GM10847 (cell line): ENCODE results near the gene ASTN2.

Source experiments
- POLR2A ChIP-seq: IDR thresholded peaks from 2 replicates; pipeline ENCODE4 v1.6.1; 2011; ENCODE audit not compliant: insufficient read length; ENCODE audit errors: extremely low read depth

Gene ASTN2

DNA sequence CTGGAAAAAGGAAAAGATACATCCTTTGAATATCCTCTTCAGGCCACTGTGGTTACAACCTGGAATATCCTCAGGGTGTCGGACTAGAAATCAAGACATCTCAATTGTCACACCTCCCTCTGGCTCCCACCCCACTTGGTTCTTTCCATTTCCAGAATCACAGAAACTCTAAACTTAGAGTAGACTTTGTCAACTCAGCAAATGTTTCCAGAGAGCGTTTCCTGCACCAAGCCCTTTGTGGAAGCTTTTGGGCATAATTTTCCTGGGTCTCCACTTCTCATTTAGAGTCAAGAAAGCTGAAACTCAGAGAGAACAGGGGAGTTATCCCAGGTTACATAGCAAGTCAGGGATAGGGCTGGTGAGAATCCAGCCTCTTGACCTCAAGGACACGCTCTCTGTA is 108.8 kb downstream of the ASTN2 start:
- TF ChIP-seq POLR2A: no peak

DNA sequence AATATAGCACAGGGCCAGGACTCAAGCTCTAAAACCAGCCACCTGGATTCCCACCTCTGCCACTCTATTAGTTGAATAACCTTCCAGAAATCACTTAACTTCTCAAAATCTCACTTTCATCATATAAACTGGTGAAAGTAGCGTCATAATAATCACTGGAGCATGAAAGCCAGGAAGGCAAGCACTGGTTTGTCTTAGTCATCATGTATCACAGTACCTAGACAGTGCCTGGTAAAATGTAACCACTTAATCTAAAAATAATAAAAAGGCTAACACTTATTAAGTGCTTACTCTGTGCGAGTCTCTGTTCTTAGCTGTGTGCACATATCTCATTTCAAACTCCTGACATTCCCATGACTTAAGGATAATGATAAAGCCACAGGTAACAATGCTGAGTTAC is 109.4 kb downstream of the ASTN2 start:
- TF ChIP-seq POLR2A: no peak

DNA sequence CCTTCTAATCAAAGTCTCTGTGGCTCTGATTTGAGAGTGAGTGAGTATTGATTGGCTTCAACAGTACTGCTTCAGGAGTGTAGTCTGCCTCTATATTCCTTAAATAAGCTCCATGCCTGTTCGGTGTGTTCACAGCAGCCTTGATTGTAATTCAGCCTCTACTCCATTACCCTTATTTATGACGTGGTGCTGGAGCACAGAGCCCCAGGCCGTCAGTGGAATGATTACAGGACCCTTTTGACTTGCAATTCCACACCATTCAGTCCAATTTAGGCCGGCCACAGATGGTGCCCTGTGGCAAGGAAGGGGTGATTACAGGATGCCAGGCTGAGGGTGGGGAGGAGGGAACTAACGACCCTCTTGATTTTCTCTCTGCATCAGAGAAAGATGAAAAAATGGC is 110.3 kb downstream of the ASTN2 start:
- no peak for TF ChIP-seq POLR2A

DNA sequence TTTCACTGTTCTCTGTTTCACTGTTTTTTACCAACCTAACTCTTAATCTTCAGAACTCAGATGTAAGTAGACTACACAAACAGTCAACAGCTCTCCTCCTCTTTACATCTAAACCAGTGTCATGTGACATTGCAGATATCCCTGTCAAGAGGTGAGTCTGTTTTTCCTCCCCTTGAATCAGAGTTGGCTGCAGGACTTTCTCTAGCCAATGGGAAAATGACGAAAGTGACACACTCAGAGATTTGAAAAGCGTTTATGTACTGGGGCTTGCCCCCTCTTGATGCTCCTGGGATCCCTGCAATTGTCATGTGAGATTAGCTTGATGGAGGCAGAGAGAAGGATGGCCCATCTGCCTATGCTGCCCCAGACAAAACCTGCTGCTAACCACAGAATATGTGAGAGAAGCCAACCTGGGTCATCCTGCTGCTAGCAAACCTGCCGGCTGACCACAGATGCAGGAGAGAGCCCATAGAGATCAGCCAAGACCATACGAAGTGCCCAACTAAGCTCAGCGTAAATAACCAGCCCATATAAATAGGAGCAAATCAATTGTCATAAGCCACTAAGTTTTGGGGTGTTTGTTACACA is 111.1 kb downstream of the ASTN2 start:
- TF ChIP-seq POLR2A: no peak

DNA sequence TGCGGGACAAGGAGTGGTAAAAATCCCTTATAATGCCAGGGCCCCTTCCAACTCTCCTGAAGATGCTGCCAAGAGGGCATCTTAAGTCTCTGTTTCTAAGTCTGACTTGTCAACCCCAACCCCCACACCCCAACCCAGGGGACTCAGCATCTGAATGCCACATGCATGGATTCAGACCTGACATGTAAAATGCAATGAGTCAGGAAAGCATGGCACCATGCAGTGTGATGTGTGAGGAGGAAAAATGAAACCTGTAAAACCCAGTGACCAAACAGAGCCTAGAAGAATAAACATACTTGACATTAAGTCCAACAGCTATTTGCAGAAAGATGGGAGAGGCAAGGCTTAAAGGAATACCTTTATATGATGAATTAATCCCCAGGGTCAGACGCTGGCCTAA is 112.4 kb downstream of the ASTN2 start:
- no peak for TF ChIP-seq POLR2A

DNA sequence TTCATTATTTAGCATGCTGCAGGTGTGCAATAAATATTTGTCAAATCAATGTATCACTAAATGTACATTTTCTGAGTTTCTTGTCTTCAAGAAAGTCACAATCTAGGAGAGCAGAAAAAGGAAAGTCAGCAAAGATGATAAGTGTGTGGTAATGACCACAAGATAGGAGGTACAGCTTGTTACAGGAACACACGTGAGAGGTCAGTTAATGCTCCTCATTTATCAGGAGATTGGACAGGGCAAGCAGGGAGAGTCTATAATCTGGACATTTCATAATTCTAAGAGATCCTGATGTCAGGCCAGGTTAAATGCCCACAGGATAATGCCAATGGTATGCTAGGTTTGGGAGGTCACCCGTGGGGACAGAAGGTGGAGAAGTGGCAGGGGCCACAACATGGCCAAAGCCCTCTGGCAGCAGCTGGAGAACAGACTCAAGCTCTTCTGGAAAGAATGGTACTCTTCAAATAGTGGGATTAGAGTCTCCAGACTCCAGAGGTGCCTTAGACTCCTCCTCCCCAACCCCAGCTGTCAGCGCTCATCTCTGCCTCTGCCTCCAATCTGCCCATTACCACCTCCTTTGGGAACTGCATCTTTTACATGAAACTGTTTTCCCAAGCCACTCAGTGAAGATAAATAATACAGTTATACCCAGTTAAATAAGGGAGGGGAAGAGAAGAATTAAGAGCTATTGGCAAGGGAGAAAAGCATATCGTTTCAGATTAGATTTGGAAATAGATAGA is 114.3 kb downstream of the ASTN2 start:
- TF ChIP-seq POLR2A: no peak

DNA sequence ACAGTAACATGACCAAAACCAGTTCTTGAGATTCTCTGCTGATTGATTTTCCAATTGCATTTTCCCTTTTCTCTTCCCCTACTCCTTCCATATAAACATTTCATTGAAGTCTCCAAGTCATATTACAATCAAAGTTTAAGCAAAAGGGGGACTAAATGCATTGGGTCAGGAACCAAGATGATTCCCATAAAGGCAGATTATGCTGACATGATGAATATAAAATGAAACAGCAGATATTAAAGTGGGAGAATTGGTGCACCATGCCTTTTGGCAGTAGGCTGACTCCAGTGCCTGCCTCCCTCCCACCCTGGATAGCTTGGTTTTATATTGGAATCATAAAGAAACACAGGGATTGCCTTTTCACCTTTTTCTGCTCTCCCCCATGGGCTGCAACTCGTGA is 118.4 kb downstream of the ASTN2 start:
- TF ChIP-seq POLR2A: no peak

DNA sequence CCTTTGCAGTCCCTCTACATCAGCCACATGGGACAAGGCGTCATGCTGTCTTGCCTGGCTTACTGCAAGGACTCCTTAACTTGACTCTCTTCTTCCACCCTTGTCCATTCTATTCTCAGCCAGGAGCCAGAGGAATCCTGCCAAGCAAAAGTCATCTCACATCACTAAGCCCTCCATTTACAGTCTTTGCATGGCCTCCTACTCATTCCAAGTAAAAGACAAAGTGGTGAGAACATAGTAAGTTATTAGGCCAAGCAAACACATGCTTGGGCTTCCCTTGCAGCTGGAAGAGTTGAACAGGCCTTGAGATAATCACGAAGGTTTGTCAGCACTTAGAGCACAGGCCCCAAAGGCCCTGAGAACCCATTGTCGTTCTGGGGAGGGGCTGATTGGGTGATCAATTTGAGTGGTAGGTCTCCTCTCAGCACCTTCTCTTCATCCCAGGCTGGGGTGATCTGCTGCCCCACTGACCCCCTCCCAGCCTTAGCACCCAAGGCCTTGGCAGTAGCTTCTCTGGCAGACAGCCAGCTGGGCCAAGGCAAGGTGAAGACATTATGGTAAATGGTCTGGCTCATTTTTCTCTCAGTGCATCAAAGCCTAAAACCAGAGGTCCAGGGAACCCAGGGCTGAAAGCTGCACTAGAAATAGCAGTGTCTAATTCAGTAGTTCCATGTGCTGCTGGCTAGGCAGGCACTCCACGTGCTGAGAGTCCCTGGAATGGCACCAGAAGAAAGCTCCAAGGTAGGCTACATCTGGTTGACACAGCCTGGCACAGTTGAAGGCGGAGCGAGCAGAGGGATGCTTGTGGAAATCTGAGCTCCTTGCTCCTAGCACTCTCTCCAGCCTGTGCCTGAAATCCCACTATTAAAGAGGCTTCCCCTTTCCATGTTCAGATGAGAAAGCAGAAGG is 121.4 kb downstream of the ASTN2 start:
- TF ChIP-seq POLR2A: no peak

DNA sequence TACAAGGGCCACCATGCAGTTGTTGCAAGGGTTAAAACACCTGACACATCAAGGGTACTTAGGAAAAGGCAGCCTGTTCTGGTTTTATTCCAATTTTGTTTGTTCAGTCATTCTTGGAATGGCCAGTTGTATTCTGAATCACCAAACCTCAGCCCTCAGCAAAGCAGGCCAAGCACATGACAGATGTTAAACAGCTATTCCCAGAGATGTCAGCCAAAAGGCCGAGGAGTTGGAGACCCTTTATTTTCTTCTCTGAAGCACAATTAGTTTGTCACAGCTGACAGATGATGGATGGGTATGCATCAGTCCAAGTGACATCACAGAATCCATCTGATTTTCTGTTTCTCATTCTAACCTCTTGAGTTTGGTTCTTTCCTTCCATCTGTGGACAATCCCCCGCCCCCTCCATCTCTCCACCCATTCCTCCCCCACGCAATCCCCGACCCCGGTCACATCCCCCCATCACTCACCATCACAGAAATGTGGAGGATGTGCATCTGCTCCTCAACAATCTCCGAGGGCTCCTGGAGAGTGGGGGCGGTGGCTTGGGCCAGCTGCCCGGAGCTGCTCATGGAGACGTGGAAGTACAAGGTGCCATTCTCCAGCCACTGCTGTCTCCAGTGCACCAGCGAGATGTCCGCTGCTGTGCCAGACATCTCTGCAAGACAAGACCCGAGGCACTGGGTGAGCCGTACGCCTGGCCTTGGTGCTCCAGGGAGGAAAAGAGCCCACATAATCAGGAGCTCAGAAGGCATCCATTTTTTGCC is 123.8 kb downstream of the ASTN2 start:
- TF ChIP-seq POLR2A: no peak

DNA sequence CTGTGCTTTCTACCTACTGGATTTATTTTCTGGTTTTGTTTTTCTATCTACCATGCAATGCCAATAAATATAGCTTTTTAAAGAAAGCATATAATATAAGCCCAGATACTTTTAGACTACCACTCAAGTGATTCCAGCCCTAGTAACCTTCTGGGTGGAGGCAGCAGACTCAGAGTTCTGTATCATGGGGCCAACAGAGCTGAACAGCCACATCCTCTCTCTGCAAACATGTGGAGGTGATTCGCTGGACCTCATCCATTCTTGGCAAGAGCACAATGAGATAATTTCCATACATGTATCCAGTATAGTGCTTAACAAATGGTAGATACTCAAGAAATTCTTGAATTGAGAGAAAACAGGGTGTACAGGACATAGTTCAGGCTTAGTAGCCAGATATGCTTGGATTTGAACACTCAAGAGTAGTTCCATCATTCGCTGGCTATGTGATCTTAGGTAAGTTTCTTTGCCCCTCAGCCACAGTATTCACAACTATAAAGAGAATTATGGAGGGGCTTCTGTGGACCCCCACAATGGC is 124.5 kb downstream of the ASTN2 start:
- no peak for TF ChIP-seq POLR2A

DNA sequence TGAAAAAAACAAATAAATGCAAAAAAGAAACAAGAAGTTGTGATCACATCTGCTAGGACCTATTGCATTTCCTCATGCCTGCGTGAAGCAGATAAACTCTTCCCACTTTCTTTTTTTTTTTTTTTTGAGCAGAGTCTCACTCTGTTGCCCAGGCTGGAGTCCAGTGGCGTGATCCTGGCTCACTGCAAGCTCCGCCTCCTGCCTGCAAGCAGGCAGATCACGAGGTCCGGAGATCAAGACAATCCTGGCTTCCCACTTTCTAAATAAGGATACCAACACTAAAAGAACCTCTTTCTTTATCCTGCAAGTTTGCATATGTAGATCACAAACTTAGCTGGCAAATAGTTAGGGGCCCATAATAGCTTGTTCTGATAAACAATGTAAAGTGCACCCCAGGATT is 128.6 kb downstream of the ASTN2 start:
- no peak for TF ChIP-seq POLR2A

DNA sequence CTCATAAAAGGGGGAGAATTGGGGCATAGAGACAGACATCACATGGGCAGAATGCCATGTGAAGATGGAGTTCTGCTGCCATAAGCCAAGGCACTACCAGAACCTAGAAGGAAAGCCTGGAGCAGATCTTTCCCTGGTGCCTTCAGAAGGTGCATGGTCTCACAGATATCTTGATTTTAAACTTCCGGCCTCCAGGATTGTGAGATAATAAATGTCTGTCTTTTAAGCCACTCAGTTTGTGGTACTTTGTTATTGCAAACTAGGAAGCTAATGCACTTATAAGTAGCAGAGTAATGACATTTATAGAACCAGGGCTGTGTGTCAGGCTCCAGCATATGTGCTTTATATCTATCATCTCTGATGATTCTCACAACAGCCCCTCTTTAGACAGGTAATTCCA is 130.4 kb downstream of the ASTN2 start:
- no peak for TF ChIP-seq POLR2A

DNA sequence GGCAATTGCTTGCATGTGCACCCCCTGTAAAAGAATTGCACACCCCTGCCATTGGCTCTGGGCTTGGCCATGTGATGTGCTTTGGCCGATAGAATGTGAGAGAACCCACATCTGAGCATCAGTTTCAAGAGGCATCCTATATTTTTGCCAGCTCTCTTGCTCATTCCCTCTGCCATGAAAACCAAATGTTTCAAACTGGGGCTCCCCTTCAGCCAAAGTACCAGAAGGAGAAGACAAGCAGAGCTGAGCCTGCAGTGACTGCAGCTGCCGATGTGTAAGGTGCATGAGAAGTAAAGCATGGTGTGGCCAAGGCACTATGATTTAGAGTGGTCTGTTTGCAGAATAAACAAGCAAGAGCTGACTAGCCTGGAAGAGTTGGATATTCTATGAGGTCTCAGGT is 132.3 kb downstream of the ASTN2 start:
- no peak for TF ChIP-seq POLR2A

DNA sequence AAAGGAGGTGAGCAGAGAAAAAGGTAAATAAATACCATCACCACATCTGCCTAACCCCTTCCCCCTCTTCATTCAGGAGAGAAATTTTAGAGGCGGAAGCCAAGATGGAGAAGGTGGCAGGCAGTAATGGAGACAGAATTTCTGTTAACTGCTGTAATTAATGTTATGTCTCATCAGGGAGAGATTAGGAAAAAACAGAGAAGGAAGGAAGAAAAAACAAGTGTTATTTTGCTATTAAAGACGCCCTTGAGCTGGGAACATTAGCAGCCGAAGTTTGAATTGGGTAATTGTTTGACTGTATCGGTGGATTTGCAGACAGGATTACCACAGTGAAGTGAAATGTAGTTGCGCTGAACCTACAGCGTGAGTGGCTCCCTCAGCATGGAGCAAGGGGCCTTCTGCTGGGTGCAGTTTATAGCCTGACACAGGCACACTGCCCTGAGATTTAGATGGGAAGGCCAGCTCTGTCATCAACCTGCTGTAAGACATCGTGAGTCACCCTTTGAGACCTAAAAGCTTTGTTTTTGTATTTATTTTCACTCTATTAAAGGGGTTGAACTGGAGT is 136.3 kb downstream of the ASTN2 start:
- no peak for TF ChIP-seq POLR2A

DNA sequence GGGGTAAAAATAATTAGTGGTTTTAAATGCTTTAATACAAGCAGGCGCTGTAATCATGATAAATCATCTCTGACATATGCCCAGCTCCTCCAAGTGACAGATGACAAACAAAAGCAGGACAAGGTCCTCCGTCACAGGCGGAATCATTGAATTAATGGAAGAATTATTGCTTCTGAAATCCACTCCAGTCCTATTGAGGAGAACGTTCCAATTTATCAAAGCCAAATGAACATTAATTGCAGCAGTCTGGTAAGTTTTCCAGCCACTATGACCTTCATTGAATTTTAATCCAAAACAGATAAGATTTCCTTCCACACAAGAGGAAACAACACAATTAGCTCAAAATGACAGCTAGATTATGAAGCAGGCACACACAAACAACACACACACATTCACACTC is 136.8 kb downstream of the ASTN2 start:
- no peak for TF ChIP-seq POLR2A
